ENCODE measurements around the gene MLXIP.
A peak's percentile ranks its signal among the peaks of the same experiment; 100 is the strongest.
"Not testable (repeated sequence)": the region's sequence is repeated elsewhere in the genome, so short reads cannot be mapped to it uniquely, and the experiment has no call there.

The MLXIP gene

GRCh38 chr12:122054842-122055520 lies 23.6 kb upstream of the MLXIP start:
- DNase-seq (ENCODE audit: low spot score): no peak

- DNase-seq (ENCODE audit: low spot score): not testable (repeated sequence)
Observed at GRCh38 chr12:122056406-122056805, 22.1 kb upstream of the MLXIP start.

- DNase-seq (ENCODE audit: low spot score): no peak
Observed at GRCh38 chr12:122057007-122057735, 21.4 kb upstream of the MLXIP start.

GRCh38 chr12:122057769-122058168 lies 20.8 kb upstream of the MLXIP start:
- DNase-seq (ENCODE audit: low spot score): no peak

GRCh38 chr12:122058549-122059149 lies 19.9 kb upstream of the MLXIP start:
- no peak for DNase-seq (ENCODE audit: low spot score)

- DNase-seq (ENCODE audit: low spot score): no peak
Observed at GRCh38 chr12:122059203-122059960, 19.2 kb upstream of the MLXIP start.

GRCh38 chr12:122060081-122060501 lies 18.5 kb upstream of the MLXIP start:
- DNase-seq (ENCODE audit: low spot score): no peak

GRCh38 chr12:122061253-122061652 lies 17.3 kb upstream of the MLXIP start:
- DNase-seq (ENCODE audit: low spot score): no peak

GRCh38 chr12:122062832-122063693 lies 15.5 kb upstream of the MLXIP start:
- DNase-seq (ENCODE audit: low spot score): no peak

GRCh38 chr12:122063694-122064024 lies 14.9 kb upstream of the MLXIP start:
- no peak for DNase-seq (ENCODE audit: low spot score)

GRCh38 chr12:122064025-122064777 lies 14.4 kb upstream of the MLXIP start:
- peak; percentile 99 for DNase-seq (ENCODE audit: low spot score)

- peak; percentile 96 for DNase-seq (ENCODE audit: low spot score)
Observed at GRCh38 chr12:122064780-122065588, 13.6 kb upstream of the MLXIP start.

- no peak for DNase-seq (ENCODE audit: low spot score)
Observed at GRCh38 chr12:122067548-122067947, 11.0 kb upstream of the MLXIP start.

- DNase-seq (ENCODE audit: low spot score): no peak
Observed at GRCh38 chr12:122067966-122068365, 10.6 kb upstream of the MLXIP start.

GRCh38 chr12:122072031-122072970 lies 6.3 kb upstream of the MLXIP start:
- peak; percentile 63 for DNase-seq (ENCODE audit: low spot score)

GRCh38 chr12:122073815-122074214 lies 4.7 kb upstream of the MLXIP start:
- DNase-seq (ENCODE audit: low spot score): no peak

- no peak for DNase-seq (ENCODE audit: low spot score)
Observed at GRCh38 chr12:122076743-122077495, 1.6 kb upstream of the MLXIP start.

- peak; percentile 35 for DNase-seq (ENCODE audit: low spot score)
Observed at GRCh38 chr12:122079033-122079531, 526 bp downstream of the MLXIP start.

All from RKO (cell line).